GM21367 (cell line): ENCODE measurements around the gene EEA1.
"Not testable (repeated sequence)": the region's sequence is repeated elsewhere in the genome, so short reads cannot be mapped to it uniquely, and the experiment has no call there.

Experiments used
- ATAC-seq: cut with Tn5 transposase; IDR thresholded peaks from one replicate; pipeline ENCODE4 v1.9.1; 2021; ENCODE audit not compliant: unreplicated experiment

The EEA1 gene

GRCh38 chr12:92756898-92757596 lies 172.0 kb downstream of the EEA1 start:
- no peak for ATAC-seq

GRCh38 chr12:92753976-92754885 lies 174.9 kb downstream of the EEA1 start:
- ATAC-seq: no peak

DNA sequence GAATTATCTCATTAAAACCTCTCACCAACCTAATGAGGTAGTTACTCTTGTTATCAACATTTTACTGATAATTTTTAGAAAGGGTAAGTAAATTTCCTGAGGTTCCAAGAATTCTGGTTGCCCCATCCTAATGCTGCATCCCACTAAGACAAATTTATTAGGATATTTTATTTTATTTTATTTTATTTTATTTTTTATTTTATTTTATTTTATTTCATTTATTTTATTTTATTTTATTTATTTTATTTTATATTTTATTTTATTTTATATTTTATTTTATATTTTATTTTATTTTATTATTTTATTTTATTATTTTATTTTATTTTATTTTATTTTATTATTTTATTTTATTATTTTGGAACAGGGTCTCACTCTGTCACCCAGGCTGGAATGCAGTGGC lies 179.4 kb downstream of the EEA1 start:
- ATAC-seq: not testable (repeated sequence)

DNA sequence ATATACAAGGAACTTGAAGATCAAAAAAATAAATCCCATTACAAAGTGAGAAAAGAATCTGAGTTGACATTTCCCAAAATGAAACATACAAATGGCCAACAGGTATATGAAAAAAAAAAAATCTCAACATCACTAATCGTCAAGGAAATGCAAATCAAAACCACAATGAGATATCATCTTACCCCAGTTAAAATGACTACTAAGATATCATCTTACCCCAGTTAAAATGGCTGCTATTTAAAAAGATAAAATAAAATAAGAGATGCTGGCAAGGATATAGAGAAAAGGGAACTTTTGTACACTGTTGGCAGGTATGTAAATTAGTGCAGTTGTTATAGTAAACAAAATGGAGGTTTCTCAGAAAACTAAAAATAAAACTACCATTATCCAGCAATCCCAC lies 181.9 kb downstream of the EEA1 start:
- ATAC-seq: no peak

DNA sequence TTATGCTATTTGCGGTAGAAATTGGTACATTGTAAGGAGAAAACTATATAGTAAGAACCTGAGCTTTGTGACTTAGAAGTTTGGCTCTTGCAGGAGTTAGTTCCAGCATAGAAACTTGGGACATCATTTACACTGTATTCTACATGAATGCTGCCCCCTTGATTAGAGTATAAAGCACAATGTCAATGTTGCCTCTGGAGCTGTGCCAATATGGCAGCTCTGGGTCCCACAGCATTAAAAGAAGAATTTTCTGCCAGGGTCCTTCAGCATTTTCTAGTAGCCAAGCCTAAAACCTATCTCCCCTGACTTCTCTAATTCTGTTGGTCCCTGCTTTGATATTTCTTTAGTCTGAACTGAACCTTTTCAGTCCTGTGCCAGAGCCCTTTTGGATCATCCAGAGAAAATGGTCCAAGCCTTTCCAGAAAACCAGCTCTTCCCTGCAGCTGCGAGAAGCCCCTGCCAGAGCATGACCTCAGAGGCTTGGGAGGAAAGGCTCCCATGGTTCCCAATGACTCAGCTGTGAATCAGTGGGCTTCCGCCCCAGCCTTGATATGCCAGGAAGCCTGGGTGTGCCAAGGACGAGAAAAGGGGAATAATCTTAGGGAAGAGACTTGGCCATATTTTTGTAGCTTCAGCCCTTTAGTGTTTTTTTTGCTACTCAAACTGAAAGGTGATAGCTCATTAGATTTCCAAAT lies 183.1 kb downstream of the EEA1 start:
- ATAC-seq: no peak

- no peak for ATAC-seq
These were observed 186.1 kb downstream of the EEA1 start for GRCh38 chr12:92743026-92743425.

DNA sequence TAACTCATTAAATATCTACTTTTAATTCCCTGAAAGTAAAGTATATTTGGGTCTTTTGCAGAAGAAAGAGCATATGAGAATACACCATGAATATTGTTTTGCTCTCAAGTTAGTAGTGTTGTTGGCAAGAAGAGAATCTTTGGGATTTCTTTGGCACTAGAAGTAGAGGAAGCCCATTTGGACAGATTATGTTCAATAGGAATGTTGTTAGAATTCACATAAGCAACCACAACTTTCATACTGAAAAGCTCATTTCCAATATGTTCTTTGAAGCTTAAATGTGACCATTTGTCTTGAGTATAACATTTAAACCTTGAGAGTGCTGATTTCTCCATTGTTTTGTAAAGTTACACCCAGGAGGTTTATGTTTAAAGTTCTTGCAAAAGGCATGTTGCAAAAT lies 188.7 kb downstream of the EEA1 start:
- ATAC-seq: no peak

GRCh38 chr12:92739113-92739512 lies 190.0 kb downstream of the EEA1 start:
- no peak for ATAC-seq

GRCh38 chr12:92737855-92738850 lies 190.9 kb downstream of the EEA1 start:
- no peak for ATAC-seq

DNA sequence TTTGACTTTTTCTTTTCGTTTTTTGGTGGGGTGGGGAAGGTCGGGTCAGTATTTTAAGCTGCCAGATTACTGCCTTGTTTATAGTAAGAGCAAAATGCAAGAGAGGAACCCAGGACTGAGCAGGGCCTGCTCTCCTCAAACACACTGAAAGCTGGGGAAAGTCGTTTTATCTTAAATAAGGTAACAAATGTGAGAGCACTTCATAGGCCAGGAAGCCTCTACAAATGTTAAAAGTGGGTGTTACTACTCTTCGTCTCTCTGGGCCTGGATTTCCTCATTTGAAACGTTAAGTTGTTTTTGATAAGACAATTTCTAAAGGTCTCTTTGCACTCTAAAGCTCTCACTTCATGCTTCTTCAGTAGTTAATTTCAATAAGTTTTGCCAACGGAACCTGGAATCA lies 192.5 kb downstream of the EEA1 start:
- no peak for ATAC-seq

GRCh38 chr12:92735131-92735721 lies 193.9 kb downstream of the EEA1 start:
- no peak for ATAC-seq

DNA sequence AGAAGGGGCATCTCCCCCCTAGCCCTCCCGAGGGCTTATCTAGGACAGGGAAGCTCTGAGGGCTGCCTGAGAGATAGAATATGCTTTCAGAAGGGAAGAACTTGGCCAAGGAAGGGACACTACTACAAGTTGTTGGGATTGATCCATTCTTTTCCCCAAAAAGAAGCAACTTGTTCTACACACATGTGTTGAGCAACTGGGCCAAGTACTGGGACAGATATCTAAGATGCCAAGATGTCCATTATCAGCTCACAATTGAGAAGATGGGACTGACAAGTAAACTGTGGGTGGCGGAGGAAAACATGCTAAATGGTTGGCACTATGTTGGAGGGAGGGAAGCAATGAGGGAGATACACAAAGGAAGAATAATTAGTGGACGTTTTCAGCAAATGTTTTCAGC lies 195.4 kb downstream of the EEA1 start:
- no peak for ATAC-seq

- no peak for ATAC-seq
These were observed 195.9 kb downstream of the EEA1 start for GRCh38 chr12:92733181-92733580.

GRCh38 chr12:92732716-92733115 lies 196.4 kb downstream of the EEA1 start:
- ATAC-seq: no peak

- no peak for ATAC-seq
These were observed 196.9 kb downstream of the EEA1 start for GRCh38 chr12:92732216-92732615.

DNA sequence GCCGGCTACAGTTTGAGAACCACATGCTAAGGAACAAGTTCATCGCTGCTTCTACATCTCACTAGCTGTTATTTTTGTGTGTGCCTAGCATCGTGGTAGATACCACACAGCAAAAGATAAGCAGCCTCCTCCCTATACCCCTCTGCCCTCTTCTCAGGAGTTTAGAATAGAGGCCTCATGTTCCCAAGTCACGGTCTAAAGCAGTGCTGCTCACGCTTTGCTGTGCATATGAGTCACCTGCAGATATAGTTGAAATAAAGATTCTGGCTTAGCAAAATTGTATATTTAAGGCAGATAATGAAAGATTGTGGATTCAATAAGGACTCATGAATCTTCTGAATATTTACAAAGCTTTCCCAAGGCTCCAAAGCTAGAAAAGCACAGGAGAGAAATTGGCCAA lies 198.3 kb downstream of the EEA1 start:
- ATAC-seq: no peak

GRCh38 chr12:92729773-92730305 lies 199.3 kb downstream of the EEA1 start:
- ATAC-seq: no peak

DNA sequence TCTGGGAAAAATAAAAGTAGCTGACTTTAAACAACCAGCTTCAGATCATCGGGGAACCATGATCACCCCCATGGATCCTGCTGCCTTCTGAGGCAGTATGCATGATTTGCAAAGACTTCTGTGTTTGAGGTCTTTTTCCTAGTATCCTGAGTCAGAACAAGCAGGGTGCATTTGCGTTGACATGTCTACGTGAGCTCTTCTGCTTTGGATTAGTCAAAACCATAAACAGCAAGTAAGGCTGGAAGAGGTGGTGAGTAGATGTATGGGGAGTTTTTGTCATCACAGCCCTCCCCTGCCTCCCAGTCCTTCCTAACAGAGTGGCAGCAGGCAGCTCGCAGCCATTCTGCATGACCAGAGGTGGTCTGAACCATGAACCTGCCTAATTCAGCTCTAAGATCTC lies 202.2 kb downstream of the EEA1 start:
- ATAC-seq: no peak

DNA sequence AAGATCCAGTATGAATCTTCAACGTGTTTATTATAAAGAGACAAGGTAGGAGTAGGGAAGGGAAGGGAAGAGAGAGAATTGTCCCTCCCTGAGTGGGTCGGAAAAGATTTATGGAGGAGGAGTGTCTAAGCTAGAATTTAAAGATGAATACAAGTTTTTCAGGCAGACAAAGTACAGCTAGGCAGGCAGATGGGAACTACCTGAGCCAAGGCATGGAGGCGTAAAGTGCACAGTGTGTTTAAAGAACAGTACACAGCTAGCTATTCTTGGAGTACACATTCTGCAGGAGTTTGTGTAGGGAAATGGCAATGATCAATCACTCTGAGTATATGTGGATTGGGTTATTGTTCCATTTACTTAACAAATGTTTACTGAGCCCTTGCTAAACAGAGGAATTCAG lies 206.2 kb downstream of the EEA1 start:
- ATAC-seq: no peak

DNA sequence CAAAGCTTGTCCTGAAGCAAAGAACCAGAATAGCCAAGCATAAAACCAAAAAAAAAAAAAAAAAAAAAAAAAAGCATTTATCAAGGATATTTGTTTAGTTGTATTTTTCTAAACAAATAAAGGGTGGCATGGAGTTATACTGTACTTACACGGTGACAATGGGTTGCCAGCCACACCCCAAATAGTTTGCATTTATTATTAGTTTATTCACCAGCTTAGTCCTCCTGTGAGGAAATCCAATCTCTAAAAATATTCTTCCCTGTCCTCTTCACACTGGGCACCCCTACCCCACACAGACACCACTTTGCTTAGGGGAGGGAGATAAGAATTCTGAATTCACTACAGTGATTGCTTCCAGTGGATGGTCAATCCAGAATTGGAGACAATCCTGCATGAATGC lies 207.4 kb downstream of the EEA1 start:
- no peak for ATAC-seq
